ENCODE results near the gene CGAS.
"Not testable (repeated sequence)": the region's sequence is repeated elsewhere in the genome, so short reads cannot be mapped to it uniquely, and the experiment has no call there.

Gene CGAS

DNA sequence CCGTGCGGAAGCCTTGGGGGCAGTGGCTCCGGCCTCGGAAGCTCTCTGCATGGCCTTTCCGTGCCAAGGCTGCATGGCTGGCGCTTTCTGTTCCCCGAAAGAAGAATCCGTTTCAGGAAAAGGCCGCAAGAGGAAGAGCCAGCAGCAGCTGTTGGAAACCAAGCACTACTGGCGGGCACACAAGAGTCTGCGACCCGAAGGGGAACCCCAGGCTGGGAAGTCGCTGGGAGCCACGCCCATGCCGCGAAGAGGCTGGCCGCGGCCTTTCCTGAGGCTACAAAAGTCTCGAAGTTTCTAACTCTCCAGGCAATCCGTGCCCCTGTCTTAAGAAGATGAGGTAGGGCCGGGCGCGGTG lies at the start of gene CGAS:
Gene CGAS, minus strand, starts transcription at position 191 of the 355 bp plus-strand sequence. Its CDS starts 116 bp downstream, at position 75.
- Mint-ChIP-seq H3K27me3 (no peaks in the 10 kb centered on the region), H3K36me3 (ENCODE audit: low read depth) (peaks cover 47% of the 10 kb centered on the region), H3K27ac (peak within 1 kb of the TSS; percentile 93), H3K4me3 (peak within 1 kb of the TSS; percentile 93), H3K9me3 (no peaks in the 10 kb centered on the region), H3K4me1 (ENCODE audit: low read depth) (peaks cover 31% of the 10 kb centered on the region)
- peak; percentile 84 for DNase-seq

DNA sequence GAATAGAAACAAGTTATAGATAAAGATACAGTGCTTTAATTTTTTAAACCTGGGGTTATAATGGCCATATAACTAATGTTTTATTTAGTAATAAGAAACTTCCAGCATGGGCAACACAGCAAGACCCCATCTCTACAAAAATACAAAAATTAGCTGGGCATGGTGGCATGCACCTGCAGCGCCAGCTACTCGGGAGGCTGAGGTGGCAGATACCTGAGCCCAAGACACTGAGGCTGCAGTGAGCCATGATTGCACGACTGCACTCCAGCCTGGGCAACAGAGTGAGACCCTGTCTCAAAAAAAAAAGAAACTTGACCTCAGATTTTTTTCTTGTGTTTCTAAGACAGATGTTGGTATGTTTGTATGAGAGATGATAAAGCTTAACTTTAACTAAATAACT lies 45.8 kb upstream of the CGAS start:
- H3K4me3 Mint-ChIP-seq = no peak overlapping the region
- DNase-seq = no peak
- no peaks in the 10 kb centered on the region for H3K27me3 Mint-ChIP-seq
- H3K9me3 Mint-ChIP-seq = no peaks in the 10 kb centered on the region
- peak overlapping the region; percentile 53 for H3K27ac Mint-ChIP-seq
- H3K4me1 Mint-ChIP-seq (ENCODE audit: low read depth) = no peaks in the 10 kb centered on the region
- peaks cover 82% of the 10 kb centered on the region for H3K36me3 Mint-ChIP-seq (ENCODE audit: low read depth)

- no peak overlapping the region for H3K27ac Mint-ChIP-seq
- H3K4me3 Mint-ChIP-seq = no peak overlapping the region
- no peaks in the 10 kb centered on the region for H3K9me3 Mint-ChIP-seq
- H3K36me3 Mint-ChIP-seq (ENCODE audit: low read depth) = peaks cover 84% of the 10 kb centered on the region
- peaks cover 2% of the 10 kb centered on the region for H3K4me1 Mint-ChIP-seq (ENCODE audit: low read depth)
- no peaks in the 10 kb centered on the region for H3K27me3 Mint-ChIP-seq
- DNase-seq = no peak
Observed at GRCh38 chr6:73491377-73491776, 39.3 kb upstream of the CGAS start.

DNA sequence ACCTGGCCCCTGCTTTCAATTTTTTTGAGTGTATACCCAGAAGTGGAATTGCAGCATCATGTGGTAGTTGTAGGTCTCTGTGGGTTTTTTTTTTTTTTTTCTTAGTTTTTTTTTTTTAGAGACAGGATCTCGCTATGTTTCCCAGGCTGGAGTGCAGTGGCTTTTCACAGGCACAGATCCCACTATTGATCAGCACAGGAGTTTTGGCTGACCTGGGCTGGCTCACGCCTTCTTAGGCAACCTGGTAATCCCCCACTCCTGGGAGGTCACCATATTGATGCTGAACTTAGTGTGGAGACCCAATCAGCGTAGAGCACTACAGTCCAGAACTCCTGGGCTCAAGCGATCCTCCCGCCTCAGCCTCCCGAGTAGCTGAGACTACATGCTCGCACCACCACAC lies 35.4 kb upstream of the CGAS start:
- Mint-ChIP-seq H3K36me3 (ENCODE audit: low read depth) (peaks cover 94% of the 10 kb centered on the region), H3K4me1 (ENCODE audit: low read depth) (peaks cover 2% of the 10 kb centered on the region), H3K9me3 (no peaks in the 10 kb centered on the region), H3K27me3 (no peaks in the 10 kb centered on the region), H3K27ac (peak overlapping the region; percentile 26), H3K4me3 (no peak overlapping the region)
- DNase-seq = no peak

DNA sequence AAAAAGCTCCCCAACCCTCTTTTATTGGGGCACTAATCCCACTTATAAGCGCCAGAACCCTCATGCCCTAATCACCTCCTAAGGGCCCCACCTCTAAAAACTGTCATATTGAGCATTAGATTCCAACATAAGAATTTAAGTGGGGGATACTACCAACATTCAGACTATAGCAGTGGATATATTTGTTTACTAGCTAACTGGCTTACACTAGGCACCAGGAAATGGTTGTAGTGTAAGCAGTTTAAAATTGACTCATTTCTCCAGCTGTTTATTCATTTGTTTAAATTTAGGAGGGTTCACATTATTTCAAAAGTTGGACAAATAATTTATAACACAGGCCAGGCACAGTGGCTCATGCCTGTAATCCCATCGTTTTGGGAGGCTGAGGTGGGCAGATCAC lies 32.3 kb upstream of the CGAS start:
- no peaks in the 10 kb centered on the region for H3K27me3 Mint-ChIP-seq
- H3K4me1 Mint-ChIP-seq (ENCODE audit: low read depth) = no peaks in the 10 kb centered on the region
- no peak for DNase-seq
- peaks cover 93% of the 10 kb centered on the region for H3K36me3 Mint-ChIP-seq (ENCODE audit: low read depth)
- peak overlapping the region; percentile 59 for H3K27ac Mint-ChIP-seq
- H3K9me3 Mint-ChIP-seq = no peaks in the 10 kb centered on the region
- no peak overlapping the region for H3K4me3 Mint-ChIP-seq

DNA sequence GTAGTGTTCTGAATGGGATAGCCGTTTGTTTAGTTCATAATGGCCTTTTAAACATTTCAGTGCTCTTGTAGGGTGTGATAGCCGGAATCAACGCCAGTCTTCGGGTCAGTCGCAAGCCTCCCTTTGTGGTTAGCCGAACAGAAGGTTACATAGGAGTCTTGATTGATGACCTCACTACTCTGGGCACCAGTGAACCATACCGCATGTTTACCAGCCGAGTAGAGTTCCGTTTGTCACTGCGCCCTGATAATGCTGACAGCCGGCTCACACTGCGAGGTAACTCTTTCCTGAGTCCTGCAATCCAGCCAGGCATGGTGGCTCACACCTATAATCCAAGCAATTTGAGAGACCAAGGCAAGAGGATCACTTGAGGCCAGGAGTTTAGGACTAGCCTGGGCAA lies 29.9 kb upstream of the CGAS start:
- peaks cover 84% of the 10 kb centered on the region for H3K36me3 Mint-ChIP-seq (ENCODE audit: low read depth)
- H3K27me3 Mint-ChIP-seq = no peaks in the 10 kb centered on the region
- H3K4me1 Mint-ChIP-seq (ENCODE audit: low read depth) = no peaks in the 10 kb centered on the region
- H3K4me3 Mint-ChIP-seq = no peak overlapping the region
- peak overlapping the region; percentile 17 for H3K27ac Mint-ChIP-seq
- no peak for DNase-seq
- no peaks in the 10 kb centered on the region for H3K9me3 Mint-ChIP-seq

- peaks cover 81% of the 10 kb centered on the region for H3K36me3 Mint-ChIP-seq (ENCODE audit: low read depth)
- no peak overlapping the region for H3K4me3 Mint-ChIP-seq
- DNase-seq = no peak
- H3K27ac Mint-ChIP-seq = peak overlapping the region; percentile 26
- H3K9me3 Mint-ChIP-seq = no peaks in the 10 kb centered on the region
- H3K4me1 Mint-ChIP-seq (ENCODE audit: low read depth) = peaks cover under 1% of the 10 kb centered on the region
- no peaks in the 10 kb centered on the region for H3K27me3 Mint-ChIP-seq
Observed at GRCh38 chr6:73477407-73477806, 25.3 kb upstream of the CGAS start.

GRCh38 chr6:73476723-73477122 lies 24.6 kb upstream of the CGAS start:
- Mint-ChIP-seq H3K9me3 (no peaks in the 10 kb centered on the region), H3K4me3 (no peak overlapping the region), H3K27ac (no peak overlapping the region), H3K27me3 (no peaks in the 10 kb centered on the region), H3K36me3 (ENCODE audit: low read depth) (peaks cover 81% of the 10 kb centered on the region), H3K4me1 (ENCODE audit: low read depth) (peaks cover 7% of the 10 kb centered on the region)
- no peak for DNase-seq

DNA sequence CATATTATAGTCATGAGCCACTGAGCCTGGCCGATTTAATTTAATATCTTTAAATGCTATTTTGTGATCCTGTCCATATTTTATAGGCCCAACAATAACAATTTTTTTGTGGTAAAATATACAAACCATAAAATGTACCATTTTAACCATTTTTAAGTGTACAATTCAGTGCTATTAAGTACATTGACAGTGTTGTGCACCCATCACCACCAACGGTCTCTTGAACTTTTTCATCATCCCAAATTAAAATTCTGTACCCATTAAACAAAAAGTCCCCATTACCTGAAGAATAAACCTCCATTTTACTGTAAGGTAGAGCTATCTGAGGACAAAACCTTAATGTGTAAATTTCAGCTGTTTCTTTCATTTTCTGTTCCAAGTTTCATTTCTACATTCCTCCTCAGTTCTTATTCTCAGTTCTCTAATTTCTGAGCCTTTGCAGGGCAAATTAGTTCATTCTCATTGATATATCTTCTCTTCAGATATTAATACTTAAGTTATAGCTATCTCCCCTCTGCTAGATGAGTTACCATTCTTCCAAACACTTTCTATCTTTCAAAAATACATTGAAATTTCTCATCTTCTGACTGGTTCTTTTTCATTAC lies 19.7 kb upstream of the CGAS start:
- DNase-seq = no peak
- H3K36me3 Mint-ChIP-seq (ENCODE audit: low read depth) = peaks cover 86% of the 10 kb centered on the region
- peak overlapping the region; percentile 87 for H3K27ac Mint-ChIP-seq
- no peaks in the 10 kb centered on the region for H3K27me3 Mint-ChIP-seq
- H3K4me1 Mint-ChIP-seq (ENCODE audit: low read depth) = peaks cover 16% of the 10 kb centered on the region
- peak overlapping the region; percentile 11 for H3K4me3 Mint-ChIP-seq
- H3K9me3 Mint-ChIP-seq = no peaks in the 10 kb centered on the region

DNA sequence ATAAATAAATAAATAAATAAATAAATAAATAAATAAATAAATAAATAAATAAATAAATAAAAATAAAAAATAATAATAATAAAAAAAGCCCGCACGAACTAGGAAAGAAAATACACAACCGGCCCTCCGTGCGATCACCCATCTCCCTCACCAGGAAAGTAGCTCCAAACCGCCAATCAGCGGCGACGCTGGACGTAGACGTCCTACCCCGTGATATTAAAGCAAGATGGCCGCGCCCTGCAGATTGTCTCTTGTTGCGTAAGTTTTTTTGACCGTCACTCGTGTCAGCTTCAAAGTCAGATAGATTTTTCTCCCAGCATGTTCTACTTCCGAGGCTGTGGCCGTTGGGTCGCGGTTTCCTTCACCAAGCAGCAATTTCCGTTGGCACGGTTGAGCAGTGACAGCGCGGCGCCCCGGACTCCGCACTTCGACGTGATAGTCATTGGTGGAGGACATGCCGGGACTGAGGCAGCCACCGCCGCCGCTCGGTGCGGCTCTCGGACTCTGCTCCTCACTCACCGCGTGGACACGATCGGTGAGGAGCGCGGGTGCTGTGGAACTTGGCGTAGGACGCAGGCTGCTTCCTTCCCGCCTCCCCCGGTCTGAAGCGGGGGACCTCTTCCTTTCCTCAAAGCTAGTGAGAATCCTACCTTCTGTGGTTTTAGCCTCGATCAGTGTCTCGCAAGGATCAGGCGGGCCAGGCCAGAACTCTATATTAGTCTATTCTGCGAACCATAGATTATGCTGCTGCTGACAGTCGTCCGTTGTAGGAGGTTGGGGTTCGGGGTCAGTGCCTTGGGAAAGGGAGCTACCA lies 9.6 kb upstream of the CGAS start, which contains the start of gene MTO1:
Gene MTO1, plus strand, starts transcription at position 201 of the 814 bp plus-strand sequence. Its CDS starts 118 bp downstream, at position 319.
- no peaks in the 10 kb centered on the region for H3K9me3 Mint-ChIP-seq
- peaks cover 35% of the 10 kb centered on the region for H3K4me1 Mint-ChIP-seq (ENCODE audit: low read depth)
- peaks cover 41% of the 10 kb centered on the region for H3K36me3 Mint-ChIP-seq (ENCODE audit: low read depth)
- DNase-seq = peak; percentile 84
- H3K27ac Mint-ChIP-seq = peak within 1 kb of the TSS; percentile 99
- H3K4me3 Mint-ChIP-seq = peak within 1 kb of the TSS; percentile 99
- no peaks in the 10 kb centered on the region for H3K27me3 Mint-ChIP-seq

DNA sequence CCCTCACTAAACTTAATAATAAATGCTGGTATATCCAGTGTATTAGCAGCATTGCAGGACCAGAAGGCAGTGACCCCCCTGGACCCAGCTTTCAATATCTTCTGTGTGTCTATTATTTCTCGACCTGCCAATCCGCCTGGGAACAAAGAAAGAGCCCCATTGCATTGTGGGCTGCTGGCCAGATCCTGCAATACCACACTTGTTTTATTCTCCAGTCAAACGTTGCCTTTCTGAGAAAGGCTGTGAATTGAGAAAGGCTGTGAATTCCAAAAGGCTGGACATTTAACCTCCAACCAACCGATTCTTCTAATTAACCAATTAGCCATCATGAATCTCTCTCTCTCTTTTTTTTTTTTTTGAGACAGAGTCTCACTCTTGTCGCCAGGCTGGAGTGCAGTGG lies 8.0 kb upstream of the CGAS start:
- Mint-ChIP-seq H3K4me3 (peak overlapping the region; percentile 99), H3K27me3 (no peaks in the 10 kb centered on the region), H3K4me1 (ENCODE audit: low read depth) (peaks cover 38% of the 10 kb centered on the region), H3K9me3 (no peaks in the 10 kb centered on the region), H3K36me3 (ENCODE audit: low read depth) (peaks cover 25% of the 10 kb centered on the region), H3K27ac (peak overlapping the region; percentile 81)
- no peak for DNase-seq

DNA sequence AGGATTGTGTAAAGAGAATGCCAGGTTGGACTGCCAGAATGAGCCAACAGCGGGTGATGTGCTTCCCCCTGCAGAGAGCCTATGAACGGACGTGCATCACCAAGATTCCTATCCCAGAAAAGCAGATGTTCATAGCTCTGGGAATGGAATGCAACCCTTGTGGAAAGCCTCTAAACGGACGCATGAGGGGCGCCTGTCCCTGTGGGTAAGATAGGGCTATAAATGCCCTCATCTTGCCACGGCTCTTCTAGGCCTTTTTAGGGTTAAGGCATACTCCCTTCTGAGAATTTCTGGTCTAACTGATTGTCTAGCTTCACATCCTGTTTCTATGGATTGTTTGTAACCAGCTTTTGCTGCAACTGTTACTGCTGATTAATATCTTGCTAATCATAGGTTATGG lies 7.4 kb upstream of the CGAS start:
- DNase-seq, H3K9me3 Mint-ChIP-seq, H3K4me3 Mint-ChIP-seq, H3K27me3 Mint-ChIP-seq: not testable (repeated sequence)
- Mint-ChIP-seq H3K27ac (peak overlapping the region; percentile 65), H3K36me3 (ENCODE audit: low read depth) (peaks cover 25% of the 10 kb centered on the region), H3K4me1 (ENCODE audit: low read depth) (peaks cover 38% of the 10 kb centered on the region)

DNA sequence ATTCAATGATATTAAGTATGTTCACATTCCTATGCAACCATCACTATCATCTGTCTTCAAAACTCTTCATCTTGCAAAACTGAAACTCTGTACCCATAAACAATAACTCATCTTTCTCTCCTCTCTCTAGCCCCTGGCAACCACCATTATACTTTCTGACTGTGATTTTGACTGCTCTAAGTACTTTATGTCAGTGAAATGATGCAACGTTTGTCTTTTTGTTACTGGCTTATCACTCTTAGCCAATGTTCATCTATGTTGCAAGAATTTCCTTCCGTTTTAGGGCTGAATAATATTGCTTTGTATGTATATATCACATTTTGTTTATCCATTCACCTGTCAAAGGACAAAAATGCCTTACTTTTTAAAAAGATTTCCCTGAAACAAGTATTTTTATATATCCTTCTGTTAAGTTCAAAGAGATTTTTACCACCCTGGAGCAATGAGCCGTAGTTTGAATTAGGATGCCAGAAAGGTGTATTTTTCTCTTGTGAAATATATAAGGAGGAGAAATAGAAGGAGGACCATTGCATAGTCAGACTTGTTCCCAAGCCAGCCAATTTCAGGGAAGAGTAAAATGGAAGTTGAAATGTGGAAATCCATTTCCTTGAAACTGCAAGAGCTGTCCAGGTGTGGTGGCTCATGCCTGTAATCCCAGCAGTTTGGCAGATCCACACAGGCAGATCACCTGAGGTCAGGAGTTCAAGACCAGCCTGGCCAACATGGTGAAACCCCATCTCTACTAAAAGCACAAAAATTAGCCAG lies 4.0 kb upstream of the CGAS start:
- peak overlapping the region; percentile 1 for H3K27ac Mint-ChIP-seq
- no peaks in the 10 kb centered on the region for H3K9me3 Mint-ChIP-seq
- no peak overlapping the region for H3K4me3 Mint-ChIP-seq
- peaks cover 26% of the 10 kb centered on the region for H3K4me1 Mint-ChIP-seq (ENCODE audit: low read depth)
- DNase-seq = no peak
- no peaks in the 10 kb centered on the region for H3K27me3 Mint-ChIP-seq
- H3K36me3 Mint-ChIP-seq (ENCODE audit: low read depth) = peaks cover 9% of the 10 kb centered on the region

- Mint-ChIP-seq H3K27ac (peak overlapping the region; percentile 93), H3K9me3 (no peaks in the 10 kb centered on the region), H3K36me3 (ENCODE audit: low read depth) (peaks cover 50% of the 10 kb centered on the region), H3K4me1 (ENCODE audit: low read depth) (peaks cover 30% of the 10 kb centered on the region), H3K27me3 (no peaks in the 10 kb centered on the region), H3K4me3 (peak overlapping the region; percentile 93)
- peak; percentile 74 for DNase-seq
Observed at GRCh38 chr6:73451223-73452106, 632 bp downstream of the CGAS start.
